Choroid plexus epithelial cell (primary cell): ENCODE measurements around the gene LCMT1.
A peak's percentile ranks its signal among the peaks of the same experiment; 100 is the strongest.
"Not testable (repeated sequence)": the region's sequence is repeated elsewhere in the genome, so short reads cannot be mapped to it uniquely, and the experiment has no call there.

Experiments used
- DNase-seq: peaks from one replicate; pipeline ENCODE4 v3.0.0-alpha.2; 2010; ENCODE audit warnings: low read depth
- H3K4me3 ChIP-seq: 2 replicates; pipeline ENCODE4 v1.5.1; 2011; ENCODE audit warnings: low read depth, mild to moderate bottlenecking, control low read depth, low read length, moderate library complexity
- CTCF ChIP-seq: conservative IDR thresholded peaks from 2 replicates; pipeline ENCODE4 v1.5.1; 2011; ENCODE audit warnings: low read depth, mild to moderate bottlenecking, control low read depth, inconsistent platforms, low read length, moderate library complexity

LCMT1 gene

GRCh38 chr16:25111403-25112166 is at the start of gene LCMT1:
LCMT1 (plus strand) TSS chr16:25111742; CDS start chr16:25111884, 142 bp downstream.
- peak; percentile 2 for TF ChIP-seq CTCF

DNA sequence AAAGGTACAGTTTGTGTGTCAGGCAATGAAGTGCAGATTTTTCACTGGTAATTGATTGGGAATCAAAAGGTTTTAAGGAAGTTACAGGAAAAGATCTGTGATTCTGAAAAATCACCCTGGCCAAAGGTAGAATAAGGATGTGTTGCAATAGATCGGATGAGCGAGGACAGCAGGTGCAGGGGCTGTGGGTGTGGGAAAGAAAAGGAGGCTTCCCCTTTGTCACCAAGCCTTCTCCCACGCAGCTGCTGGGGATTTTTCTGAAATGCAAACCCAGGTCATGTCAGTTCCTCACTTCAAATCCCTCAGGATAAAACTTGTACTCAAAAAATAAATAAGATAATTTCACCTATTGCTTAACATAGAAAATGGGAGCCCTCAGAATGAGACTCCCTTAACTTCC is 48.4 kb upstream of the LCMT1 start:
- no peak for DNase-seq
- no peak overlapping the region for H3K4me3 ChIP-seq
- TF ChIP-seq CTCF, result no peak

More at GRCh38 chr16:25111403-25112166, at the start of gene LCMT1:
- peak; percentile 98 for DNase-seq
- H3K4me3 ChIP-seq, result peak within 1 kb of the TSS; percentile 98

DNA sequence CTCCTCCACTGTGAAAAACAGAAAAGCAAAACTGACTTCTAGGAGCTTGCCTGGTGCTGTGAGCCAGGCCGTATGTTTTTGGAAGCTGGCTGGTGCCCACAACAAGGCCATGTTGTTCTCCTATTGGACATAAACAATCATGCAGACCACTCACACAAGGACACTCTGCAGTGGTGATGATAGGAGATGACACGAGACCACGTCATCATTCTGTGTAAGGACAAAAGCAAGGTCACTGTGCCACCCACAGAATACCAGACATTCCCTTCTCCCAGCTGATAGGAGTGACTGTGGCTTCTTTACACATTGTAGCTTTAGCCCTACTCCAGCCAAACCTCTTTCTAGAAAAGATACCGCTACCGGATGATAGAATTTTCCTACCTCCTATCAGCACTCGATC is 47.7 kb upstream of the LCMT1 start:
- no peak overlapping the region for H3K4me3 ChIP-seq
- TF ChIP-seq CTCF, result no peak
- DNase-seq, result peak; percentile 61

DNA sequence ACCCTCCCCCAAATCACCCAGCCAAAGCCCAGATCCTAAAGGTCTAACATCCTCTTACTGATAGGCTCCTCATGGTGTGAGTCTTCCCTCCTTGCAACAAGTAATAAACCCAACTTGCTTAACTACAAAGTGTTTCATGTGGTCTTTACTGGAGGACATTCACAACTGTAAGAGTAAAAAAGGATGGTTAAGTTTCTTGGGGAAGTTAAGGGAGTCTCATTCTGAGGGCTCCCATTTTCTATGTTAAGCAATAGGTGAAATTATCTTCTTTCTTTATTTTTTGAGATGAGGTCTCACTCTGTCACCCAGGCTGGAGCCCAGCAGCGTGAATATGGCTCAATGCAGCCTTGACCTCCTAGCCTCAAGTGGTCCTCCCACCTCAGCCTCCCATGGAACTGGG is 47.3 kb upstream of the LCMT1 start:
- DNase-seq, H3K4me3 ChIP-seq: not testable (repeated sequence)

DNA sequence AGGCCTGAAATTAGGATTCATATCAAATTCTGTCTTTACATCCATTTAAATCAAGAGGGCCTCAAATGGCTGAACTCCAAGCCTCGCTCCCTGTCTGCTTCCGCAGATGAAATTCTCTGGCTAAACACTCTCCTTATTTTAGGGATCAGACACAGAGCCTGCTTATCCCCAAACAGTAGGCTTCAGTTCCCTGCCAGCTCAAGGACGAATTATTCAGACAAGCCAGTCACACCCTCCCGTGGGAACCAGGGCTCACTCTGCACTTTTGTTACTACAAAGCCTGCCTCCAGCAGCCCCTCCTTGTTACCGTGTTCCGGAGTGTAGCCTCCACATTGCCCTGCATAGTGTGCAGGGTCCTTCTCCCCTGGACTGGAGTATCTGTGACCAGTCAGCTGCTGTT is 46.6 kb upstream of the LCMT1 start:
- DNase-seq, result no peak
- no peak for TF ChIP-seq CTCF
- H3K4me3 ChIP-seq, result no peak overlapping the region

DNA sequence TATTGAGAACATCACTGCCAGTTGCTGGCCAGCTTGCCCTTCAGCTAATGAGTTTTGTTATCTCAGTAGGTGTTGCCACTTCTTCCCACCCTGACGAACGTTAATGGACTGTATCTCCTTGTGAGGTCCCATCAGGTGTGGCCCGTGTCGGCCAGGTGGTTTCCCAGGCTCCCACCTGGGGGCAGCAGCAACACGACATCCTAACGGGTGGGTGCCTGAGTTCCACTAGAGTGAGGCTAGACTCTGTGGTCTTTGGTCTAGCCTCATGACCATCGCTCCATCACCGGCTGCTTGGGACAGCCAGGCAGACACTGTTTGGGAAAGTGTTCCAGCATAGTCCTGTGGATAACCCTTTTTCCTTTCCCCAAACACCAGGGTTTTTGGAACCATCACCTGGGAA is 45.6 kb upstream of the LCMT1 start:
- H3K4me3 ChIP-seq, result no peak overlapping the region
- no peak for DNase-seq
- TF ChIP-seq CTCF, result no peak

DNA sequence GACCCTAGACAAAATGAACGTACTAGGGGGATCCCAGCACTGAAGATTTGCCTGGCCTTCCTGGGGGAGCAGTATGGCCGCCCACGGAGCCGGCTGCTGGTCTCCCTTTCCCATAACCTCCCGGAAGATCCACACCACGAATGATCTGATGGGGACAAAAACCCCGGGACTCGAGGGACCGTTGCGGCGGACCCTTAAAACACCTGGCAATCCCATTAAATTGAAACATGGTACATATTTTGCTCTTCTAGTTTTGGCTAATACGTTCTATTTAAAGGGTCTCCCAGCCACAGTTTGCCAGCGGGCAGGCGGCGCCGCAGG is 45.2 kb upstream of the LCMT1 start:
- H3K4me3 ChIP-seq, result peak overlapping the region; percentile 75
- no peak for DNase-seq
- no peak for TF ChIP-seq CTCF
